ENCODE measurements around the gene CST6. TPM values are rescaled to one million over a fixed set of nuclear protein-coding genes. Genes with fewer than 3 reads are reported as not detected.
A peak's percentile ranks its signal among the peaks of the same experiment; 100 is the strongest.
"Not testable (repeated sequence)": the region's sequence is repeated elsewhere in the genome, so short reads cannot be mapped to it uniquely, and the experiment has no call there.

The CST6 gene
- total RNA-seq, 4 donors from 2014 or later = not detected

GRCh38 chr11:66022401-66023185, 10.8 kb downstream of the CST6 start:
- in situ Hi-C loops (cut with MboI; ENCODE audit: low pct_ligation_motif_present in 1 of 4, low pct_unique_long_range_greater_than_20kb in 1 of 4, low sequenced_read_pairs in 3 of 4) = no loop called here
- intact Hi-C loops (cut with DNase I; ENCODE audit: low total_unique reads) = no loop called here
- TF ChIP-seq CTCF (IDR thresholded peaks at IDR 0.05) = peak; percentile 88 to 98 (median 97)
- no peak for TF ChIP-seq POLR2A (IDR thresholded peaks at IDR 0.05)
- DNase-seq = peak; percentile 80
- H3K36me3 ChIP-seq = no peaks in the 10 kb centered on the region
- no peak overlapping the region for H3K27ac ChIP-seq
- H3K4me3 ChIP-seq = peak overlapping the region in 1 of 4 donors; percentile 19
- no peaks in the 10 kb centered on the region for H3K9me3 ChIP-seq
- H3K4me1 ChIP-seq = peaks cover 0 to 6% (median 6%) of the 10 kb centered on the region in 4 donors
- WGBS, 2 donors (ENCODE audit: low coverage in 1 of 2) = 13 to 18% methylated on average over 3 to 43 of the region's 46 CpGs
- peaks cover 11% of the 10 kb centered on the region for H3K27me3 ChIP-seq

DNA sequence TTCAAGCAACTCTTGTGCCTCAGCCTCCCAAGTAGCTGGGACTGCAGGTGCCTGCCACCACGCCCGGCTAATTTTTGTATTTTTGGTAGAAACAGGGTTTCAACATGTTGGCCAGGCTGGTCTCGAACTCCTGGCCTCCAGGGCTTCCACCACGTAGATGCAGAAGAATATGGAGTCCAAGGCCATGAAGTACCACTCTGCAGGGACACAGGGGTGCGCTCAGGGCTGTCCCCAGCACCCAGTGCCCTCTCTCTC, 11.3 kb downstream of the CST6 start:
- H3K27ac ChIP-seq; H3K4me3 ChIP-seq; DNase-seq; in situ Hi-C loops (cut with MboI; ENCODE audit: low pct_ligation_motif_present in 1 of 4, low pct_unique_long_range_greater_than_20kb in 1 of 4, low sequenced_read_pairs in 3 of 4); H3K36me3 ChIP-seq; intact Hi-C loops (cut with DNase I; ENCODE audit: low total_unique reads); H3K4me1 ChIP-seq; H3K9me3 ChIP-seq: not testable (repeated sequence)
- H3K27me3 ChIP-seq = peaks cover 14% of the 10 kb centered on the region
- 72% methylated on average over 5 of the region's 5 CpGs; no CpG with 5 or more reads in 1 of the 2 donors for WGBS, 2 donors (ENCODE audit: low coverage in 1 of 2)

- 87% methylated on average over 18 of the region's 18 CpGs; no CpG with 5 or more reads in 1 of the 2 donors for WGBS, 2 donors (ENCODE audit: low coverage in 1 of 2)
- no peaks in the 10 kb centered on the region for H3K36me3 ChIP-seq
- TF ChIP-seq EP300 (IDR thresholded peaks at IDR 0.05; ENCODE audit: low read depth) (no peak), POLR2A (IDR thresholded peaks at IDR 0.05) (no peak), CTCF (IDR thresholded peaks at IDR 0.05) (no peak), POLR2AphosphoS5 (IDR thresholded peaks at IDR 0.05) (no peak)
- H3K4me3 ChIP-seq = no peak within 1 kb of the TSS
- no peaks in the 10 kb centered on the region for H3K9me3 ChIP-seq
- in situ Hi-C loops (cut with MboI; ENCODE audit: low pct_ligation_motif_present in 1 of 4, low pct_unique_long_range_greater_than_20kb in 1 of 4, low sequenced_read_pairs in 3 of 4) (no loop called here), intact Hi-C loops (cut with DNase I; ENCODE audit: low total_unique reads) (no loop called here)
- no peak within 1 kb of the TSS for H3K27ac ChIP-seq
- H3K4me1 ChIP-seq = peaks cover 0 to 6% (median 6%) of the 10 kb centered on the region in 4 donors
- H3K27me3 ChIP-seq = peaks cover 14% of the 10 kb centered on the region
- no peak for DNase-seq
Observed at GRCh38 chr11:66026017-66026529, 14.3 kb downstream of the CST6 start, which contains the start of gene CATSPER1. CATSPER1 (minus strand) TSS chr11:66026479; CDS start chr11:66026379, 100 bp downstream.

GRCh38 chr11:66032957-66033735, 21.3 kb downstream of the CST6 start:
- Histone ChIP-seq H3K4me1 (no peaks in the 10 kb centered on the region), H3K9me3 (no peaks in the 10 kb centered on the region), H3K27me3 (peaks cover under 1% of the 10 kb centered on the region), H3K4me3 (no peak overlapping the region), H3K27ac (no peak overlapping the region), H3K36me3 (no peaks in the 10 kb centered on the region)
- WGBS, 2 donors (ENCODE audit: low coverage in 1 of 2) = 78 to 93% methylated on average over 4 to 8 of the region's 8 CpGs
- intact Hi-C loops (cut with DNase I; ENCODE audit: low total_unique reads) = no loop called here
- in situ Hi-C loops (cut with MboI; ENCODE audit: low pct_ligation_motif_present in 1 of 4, low pct_unique_long_range_greater_than_20kb in 1 of 4, low sequenced_read_pairs in 3 of 4) = no loop called here
- DNase-seq = no peak
- TF ChIP-seq POLR2A (IDR thresholded peaks at IDR 0.05) = no peak
- no peak for TF ChIP-seq CTCF (IDR thresholded peaks at IDR 0.05)
- no peak for TF ChIP-seq POLR2AphosphoS5 (IDR thresholded peaks at IDR 0.05)
- TF ChIP-seq EP300 (IDR thresholded peaks at IDR 0.05; ENCODE audit: low read depth) = no peak

Measured in transverse colon (tissue), 4 donors.